Fibroblast of villous mesenchyme (primary cell): Measurements from ENCODE around the gene FAF1. TPM values are rescaled to one million over a fixed set of nuclear protein-coding genes. Genes with fewer than 3 reads are reported as not detected.
"Not testable (repeated sequence)": the region's sequence is repeated elsewhere in the genome, so short reads cannot be mapped to it uniquely, and the experiment has no call there.

Source experiments
- DNase-seq: peaks from one replicate; pipeline ENCODE4 v3.0.0-alpha.2; 2010; ENCODE audit warnings: low read depth
- H3K4me3 ChIP-seq: 2 replicates; pipeline ENCODE4 v1.5.1; 2011; ENCODE audit warnings: low read depth, mild to moderate bottlenecking, low read length
- total RNA-seq: library from RNA; depleted of rRNA; stranded (reverse); fragments of >200 nt; gene quantifications from 2 replicates; pipeline ENCODE4 v1.2.3, GENCODE V29; 2012
- TF ChIP-seq, protein P1 (sequence below): IDR thresholded peaks from 2 replicates; pipeline ENCODE4 v1.5.1; 2012; ENCODE audit warnings: low read depth, mild to moderate bottlenecking, low read length; ENCODE audit not compliant: insufficient read depth

FAF1 gene
- 41.2 and 55.7 TPM in 2 replicates for total RNA-seq

DNA sequence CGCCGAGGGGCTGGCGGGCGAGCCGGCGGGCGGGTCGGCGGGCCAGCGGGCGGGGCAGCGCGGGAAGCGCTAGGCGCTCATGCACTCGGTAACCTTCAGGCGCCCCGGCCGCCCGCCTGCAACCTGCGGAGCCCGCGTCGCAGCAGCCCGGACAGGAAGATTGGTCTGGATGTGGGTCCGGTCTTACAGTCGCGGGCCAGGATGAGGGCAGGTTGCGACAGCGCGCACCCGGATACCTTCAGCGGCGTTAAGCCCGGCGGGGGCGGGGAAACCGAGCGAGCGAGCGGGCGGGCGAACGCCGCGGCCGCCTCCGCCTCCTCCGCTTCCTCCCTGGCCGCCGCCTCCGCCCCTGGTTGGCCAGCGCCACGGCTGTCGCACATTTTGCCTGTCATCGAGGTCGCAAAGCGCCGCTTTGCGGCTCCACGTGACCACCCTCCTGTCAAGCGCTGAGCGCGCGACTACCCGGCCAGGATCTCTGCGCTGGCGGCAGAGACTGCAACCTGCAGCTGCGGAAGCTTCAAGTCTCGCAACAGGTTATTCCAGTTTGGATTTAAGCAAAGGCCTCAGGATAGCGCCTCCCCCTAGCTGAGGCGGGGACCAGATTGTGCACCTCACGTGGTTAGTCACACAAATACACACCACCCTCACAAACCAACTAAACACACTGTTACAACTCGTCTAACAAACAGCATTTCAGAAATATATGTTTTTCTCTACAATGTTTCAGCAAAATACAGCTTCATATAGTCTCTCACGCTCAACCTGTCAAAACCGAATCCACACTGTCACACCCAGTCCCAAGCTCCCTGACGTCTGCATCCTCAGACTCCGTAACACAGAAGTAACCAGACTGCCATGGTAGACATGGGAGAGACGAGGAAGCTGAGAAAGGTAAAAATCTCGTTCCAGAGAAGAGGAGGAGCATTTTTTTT, at the start of gene FAF1:
TSS of gene FAF1 (minus strand) at position 355 of the 932 bp plus-strand sequence. CDS start 456 bp downstream, outside the sequence.
- TF ChIP-seq, protein P1, sequence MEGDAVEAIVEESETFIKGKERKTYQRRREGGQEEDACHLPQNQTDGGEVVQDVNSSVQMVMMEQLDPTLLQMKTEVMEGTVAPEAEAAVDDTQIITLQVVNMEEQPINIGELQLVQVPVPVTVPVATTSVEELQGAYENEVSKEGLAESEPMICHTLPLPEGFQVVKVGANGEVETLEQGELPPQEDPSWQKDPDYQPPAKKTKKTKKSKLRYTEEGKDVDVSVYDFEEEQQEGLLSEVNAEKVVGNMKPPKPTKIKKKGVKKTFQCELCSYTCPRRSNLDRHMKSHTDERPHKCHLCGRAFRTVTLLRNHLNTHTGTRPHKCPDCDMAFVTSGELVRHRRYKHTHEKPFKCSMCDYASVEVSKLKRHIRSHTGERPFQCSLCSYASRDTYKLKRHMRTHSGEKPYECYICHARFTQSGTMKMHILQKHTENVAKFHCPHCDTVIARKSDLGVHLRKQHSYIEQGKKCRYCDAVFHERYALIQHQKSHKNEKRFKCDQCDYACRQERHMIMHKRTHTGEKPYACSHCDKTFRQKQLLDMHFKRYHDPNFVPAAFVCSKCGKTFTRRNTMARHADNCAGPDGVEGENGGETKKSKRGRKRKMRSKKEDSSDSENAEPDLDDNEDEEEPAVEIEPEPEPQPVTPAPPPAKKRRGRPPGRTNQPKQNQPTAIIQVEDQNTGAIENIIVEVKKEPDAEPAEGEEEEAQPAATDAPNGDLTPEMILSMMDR = peak; percentile 22
- peak; percentile 97 for DNase-seq
- H3K4me3 ChIP-seq = peak within 1 kb of the TSS; percentile 95

DNA sequence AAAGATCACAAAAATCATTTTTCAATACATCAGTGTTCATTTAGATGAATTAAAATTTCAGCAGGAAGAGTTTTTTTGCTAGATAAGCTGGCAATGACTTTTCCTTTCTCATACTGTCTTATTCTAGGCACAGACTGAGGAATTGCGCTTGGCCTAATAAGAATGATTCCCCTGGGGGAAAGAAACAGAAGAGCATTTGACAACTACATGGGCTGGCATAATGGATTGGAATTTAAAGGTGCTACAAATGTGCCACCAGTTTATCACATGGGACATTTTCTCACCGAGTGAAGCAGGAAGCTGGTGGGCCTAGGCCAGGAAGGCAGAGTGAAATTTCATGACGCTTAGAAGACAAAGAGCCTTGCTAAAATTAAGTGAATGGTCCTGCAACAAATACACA, 49.3 kb upstream of the FAF1 start:
- TF ChIP-seq, protein P1 = no peak
- DNase-seq = no peak
- H3K4me3 ChIP-seq = no peak overlapping the region

DNA sequence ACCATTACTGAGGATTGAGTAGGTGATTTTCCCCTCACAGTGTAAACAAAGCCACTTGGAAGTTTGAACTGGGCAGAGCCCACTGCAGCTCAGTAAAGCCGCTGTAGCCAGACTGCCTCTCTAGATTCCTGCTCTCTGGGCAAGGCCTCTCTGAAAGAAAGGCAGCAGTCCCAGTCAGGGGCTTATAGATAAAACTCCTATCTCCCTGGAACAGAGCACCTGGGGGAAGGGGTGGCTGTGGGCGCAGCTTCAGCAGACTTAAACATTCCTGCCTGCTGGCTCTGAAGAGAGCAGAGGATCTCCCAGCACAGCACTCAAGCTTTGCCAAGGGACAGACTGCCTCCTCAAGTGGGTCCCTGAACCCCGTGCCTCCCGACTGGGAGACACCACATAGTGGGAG, 45.5 kb upstream of the FAF1 start:
- DNase-seq, H3K4me3 ChIP-seq: not testable (repeated sequence)

DNA sequence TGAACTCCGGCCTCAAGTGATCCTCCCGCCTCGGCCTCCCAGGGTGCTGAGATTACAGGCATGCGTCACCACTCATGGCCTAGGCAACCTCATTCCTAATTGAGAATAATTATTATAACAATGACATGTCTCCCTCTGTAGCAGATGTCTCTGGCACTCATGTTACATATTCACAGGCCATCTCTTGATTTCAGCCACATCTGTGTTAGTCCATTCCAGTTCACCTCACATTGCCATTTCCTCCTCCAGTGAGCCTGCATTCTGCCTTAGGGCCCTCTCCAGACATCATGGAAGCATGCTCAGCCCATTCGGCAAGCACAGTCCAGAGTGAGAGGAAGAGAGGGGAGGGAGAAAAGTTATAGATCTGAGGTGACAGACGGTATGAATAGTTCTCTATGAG, 42.4 kb upstream of the FAF1 start:
- no peak for DNase-seq
- H3K4me3 ChIP-seq = no peak overlapping the region
- TF ChIP-seq, protein P1 = no peak

DNA sequence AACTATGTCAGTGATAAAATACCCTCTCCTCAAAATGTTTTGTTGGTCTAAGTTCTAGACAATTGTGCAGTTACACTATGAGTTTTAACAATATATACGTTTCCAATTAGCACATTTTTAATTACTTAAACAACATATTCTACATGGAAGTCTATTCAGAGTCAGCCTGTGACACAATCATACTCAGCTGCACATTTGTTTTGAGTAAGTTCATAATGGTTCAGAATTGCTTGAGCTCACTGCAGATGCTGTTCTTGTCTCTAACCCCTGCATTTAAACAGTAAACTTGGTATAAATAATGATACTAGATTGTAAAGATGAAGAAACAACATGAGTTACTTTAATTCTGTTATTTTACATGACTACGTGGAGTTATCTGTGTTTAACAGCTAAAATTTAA, 40.6 kb upstream of the FAF1 start:
- TF ChIP-seq, protein P1 = no peak
- no peak for DNase-seq
- no peak overlapping the region for H3K4me3 ChIP-seq

DNA sequence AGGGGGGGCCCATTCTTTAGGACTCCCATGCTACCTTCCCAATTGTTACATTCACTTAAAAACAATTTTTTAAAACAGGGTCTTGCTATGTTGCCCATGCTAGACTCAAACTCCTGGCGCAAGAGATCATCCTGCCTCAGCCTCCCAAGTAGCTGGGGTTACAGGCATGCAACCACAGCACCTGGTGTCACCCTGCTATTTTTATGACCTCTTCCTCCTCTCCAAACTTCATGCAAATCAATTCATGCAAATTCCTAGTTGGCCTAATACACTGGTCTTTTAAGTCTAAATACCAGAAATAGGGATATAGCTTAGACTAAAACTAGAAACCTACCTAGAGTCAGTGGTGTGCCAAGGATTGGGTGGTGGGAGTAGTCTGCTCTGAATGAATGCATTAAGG, 40.1 kb upstream of the FAF1 start:
- TF ChIP-seq, protein P1 = no peak
- no peak for DNase-seq
- H3K4me3 ChIP-seq = no peak overlapping the region

DNA sequence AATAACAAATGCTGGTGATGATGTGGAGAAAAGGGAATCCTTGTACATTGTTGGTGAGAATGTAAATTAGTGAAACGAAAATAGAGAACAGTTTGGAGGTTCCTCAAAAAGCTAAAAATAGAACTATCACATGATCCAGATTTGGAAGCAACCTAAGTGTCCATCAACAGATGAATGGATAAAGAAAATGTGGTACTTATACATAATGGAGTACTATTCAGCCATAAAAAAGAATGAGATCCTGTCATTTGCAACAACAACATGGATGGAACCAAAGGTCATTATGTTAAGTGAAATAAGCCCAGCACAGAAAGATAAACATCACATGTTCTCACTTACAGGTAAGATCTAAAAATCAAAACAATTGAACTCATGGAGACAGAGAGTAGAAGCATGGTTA, 39.3 kb upstream of the FAF1 start:
- not testable (repeated sequence) for DNase-seq, H3K4me3 ChIP-seq

DNA sequence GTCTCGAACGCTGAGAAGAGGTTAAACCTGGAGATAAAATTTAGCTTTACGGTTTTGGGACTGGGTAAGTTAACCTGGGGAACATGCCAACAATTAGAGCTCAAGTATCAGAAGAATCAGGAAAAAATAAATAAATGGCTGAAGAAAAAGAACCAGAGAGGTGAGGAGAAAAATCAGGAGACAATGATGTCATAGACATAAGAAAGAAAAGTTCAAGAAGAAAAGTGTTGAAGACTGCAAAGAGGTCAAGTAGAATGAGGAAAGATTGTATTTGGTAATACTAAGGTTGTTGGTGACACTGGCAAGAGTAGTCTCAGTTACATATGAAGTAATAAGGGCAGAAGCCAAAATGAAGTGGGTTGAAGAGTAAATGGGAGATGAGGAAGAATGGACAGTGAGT, 36.0 kb upstream of the FAF1 start:
- TF ChIP-seq, protein P1 = no peak
- no peak overlapping the region for H3K4me3 ChIP-seq
- DNase-seq = no peak
